GM23338 (cell line): ENCODE measurements around the gene RLN2.

Source experiments
- CREB1 ChIP-seq: fragments of 250-450 bp; sonication (Bioruptor Pico); IDR thresholded peaks from 2 replicates; pipeline ENCODE4 v1.5.0; 2020; ENCODE audit warnings: low read depth, mild to moderate bottlenecking, moderate library complexity
- EZH2 ChIP-seq: fragments of 200-600 bp; sonication (generic); IDR thresholded peaks from one replicate; pipeline ENCODE4 v1.8.0; 2017; ENCODE audit warnings: antibody characterized with exemption, mild to moderate bottlenecking, low read depth; ENCODE audit not compliant: unreplicated experiment
- EZH2phosphoT487 ChIP-seq: fragments of 200-600 bp; sonication (generic); IDR thresholded peaks from one replicate; pipeline ENCODE4 v1.8.1; 2018; ENCODE audit warnings: antibody characterized with exemption; ENCODE audit not compliant: unreplicated experiment
- JUNB ChIP-seq: IDR thresholded peaks from one replicate; pipeline ENCODE4 v1.6.1; 2016; ENCODE audit warnings: antibody characterized with exemption; ENCODE audit not compliant: unreplicated experiment
- NANOG ChIP-seq: IDR thresholded peaks from 2 replicates; pipeline ENCODE4 v1.6.1; 2016; ENCODE audit warnings: antibody characterized with exemption, borderline replicate concordance
- POLR2AphosphoS5 ChIP-seq: IDR thresholded peaks from 2 replicates; pipeline ENCODE4 v1.6.1; 2016; ENCODE audit warnings: antibody characterized with exemption, low read depth
- STAT1 ChIP-seq: IDR thresholded peaks from one replicate; pipeline ENCODE4 v1.6.1; 2016; ENCODE audit warnings: antibody characterized with exemption; ENCODE audit not compliant: unreplicated experiment
- ZNF114 ChIP-seq: fragments of 250-450 bp; sonication (Bioruptor Pico); IDR thresholded peaks from 2 replicates; pipeline ENCODE4 v1.5.0; 2020; ENCODE audit warnings: mild to moderate bottlenecking, moderate library complexity
- ZNF331 ChIP-seq: fragments of 250-450 bp; sonication (Bioruptor Pico); IDR thresholded peaks from 2 replicates; pipeline ENCODE4 v1.5.0; 2020; ENCODE audit warnings: low read depth, mild to moderate bottlenecking, moderate library complexity
- TF ChIP-seq, protein P1 (sequence below): IDR thresholded peaks from one replicate; pipeline ENCODE4 v1.6.1; 2018; ENCODE audit warnings: antibody characterized with exemption; ENCODE audit not compliant: unreplicated experiment
- TF ChIP-seq, protein P2 (sequence below), 2 experiments: fragments of 200-600 bp in 1 of 2; sonication (generic) in 1 of 2; conservative IDR thresholded peaks; 2 replicates each; pipeline versions ENCODE4 v1.5.1 to v1.6.1; 2016 to 2017; ENCODE audit warnings: antibody characterized with exemption in 2 of 2, low read depth in 2 of 2, mild to moderate bottlenecking in 2 of 2, moderate library complexity in 1 of 2
- TF ChIP-seq, protein P3 (sequence below): fragments of 250-450 bp; sonication (Bioruptor Pico); IDR thresholded peaks from 2 replicates; pipeline ENCODE4 v1.5.0; 2020; ENCODE audit warnings: mild to moderate bottlenecking, moderate library complexity
- TF ChIP-seq, protein P4 (sequence below): IDR thresholded peaks from 2 replicates; pipeline ENCODE4 v1.6.1; 2016; ENCODE audit warnings: antibody characterized with exemption

DNA sequence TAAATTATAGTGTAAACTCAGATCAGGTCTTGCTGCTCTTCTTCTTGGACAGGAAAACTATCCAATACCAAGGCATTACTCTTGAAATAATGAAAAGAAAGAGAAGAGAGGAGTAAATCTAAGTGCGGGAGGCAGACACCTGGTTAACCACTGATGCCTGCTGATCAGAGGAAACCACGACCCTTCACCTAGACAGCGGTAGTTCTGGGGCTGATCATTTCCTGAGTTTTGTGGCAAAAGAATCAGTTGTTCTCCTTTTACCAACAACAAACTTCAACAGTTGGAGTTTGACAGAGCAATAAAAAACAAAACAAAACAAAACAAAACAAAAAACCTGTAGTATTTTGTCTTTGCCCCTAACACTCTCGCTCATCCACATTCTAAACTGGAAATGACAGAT, 32.2 kb upstream of the RLN2 start:
- TF ChIP-seq, protein P1, sequence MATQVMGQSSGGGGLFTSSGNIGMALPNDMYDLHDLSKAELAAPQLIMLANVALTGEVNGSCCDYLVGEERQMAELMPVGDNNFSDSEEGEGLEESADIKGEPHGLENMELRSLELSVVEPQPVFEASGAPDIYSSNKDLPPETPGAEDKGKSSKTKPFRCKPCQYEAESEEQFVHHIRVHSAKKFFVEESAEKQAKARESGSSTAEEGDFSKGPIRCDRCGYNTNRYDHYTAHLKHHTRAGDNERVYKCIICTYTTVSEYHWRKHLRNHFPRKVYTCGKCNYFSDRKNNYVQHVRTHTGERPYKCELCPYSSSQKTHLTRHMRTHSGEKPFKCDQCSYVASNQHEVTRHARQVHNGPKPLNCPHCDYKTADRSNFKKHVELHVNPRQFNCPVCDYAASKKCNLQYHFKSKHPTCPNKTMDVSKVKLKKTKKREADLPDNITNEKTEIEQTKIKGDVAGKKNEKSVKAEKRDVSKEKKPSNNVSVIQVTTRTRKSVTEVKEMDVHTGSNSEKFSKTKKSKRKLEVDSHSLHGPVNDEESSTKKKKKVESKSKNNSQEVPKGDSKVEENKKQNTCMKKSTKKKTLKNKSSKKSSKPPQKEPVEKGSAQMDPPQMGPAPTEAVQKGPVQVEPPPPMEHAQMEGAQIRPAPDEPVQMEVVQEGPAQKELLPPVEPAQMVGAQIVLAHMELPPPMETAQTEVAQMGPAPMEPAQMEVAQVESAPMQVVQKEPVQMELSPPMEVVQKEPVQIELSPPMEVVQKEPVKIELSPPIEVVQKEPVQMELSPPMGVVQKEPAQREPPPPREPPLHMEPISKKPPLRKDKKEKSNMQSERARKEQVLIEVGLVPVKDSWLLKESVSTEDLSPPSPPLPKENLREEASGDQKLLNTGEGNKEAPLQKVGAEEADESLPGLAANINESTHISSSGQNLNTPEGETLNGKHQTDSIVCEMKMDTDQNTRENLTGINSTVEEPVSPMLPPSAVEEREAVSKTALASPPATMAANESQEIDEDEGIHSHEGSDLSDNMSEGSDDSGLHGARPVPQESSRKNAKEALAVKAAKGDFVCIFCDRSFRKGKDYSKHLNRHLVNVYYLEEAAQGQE = no peak
- TF ChIP-seq POLR2AphosphoS5 (no peak), CREB1 (CRISPR knock-in tag) (no peak), JUNB (no peak), ZNF114 (CRISPR knock-in tag) (no peak), EZH2 (no peak), EZH2phosphoT487 (no peak), NANOG (no peak), STAT1 (no peak), ZNF331 (CRISPR knock-in tag) (no peak)
- TF ChIP-seq, protein P2, sequence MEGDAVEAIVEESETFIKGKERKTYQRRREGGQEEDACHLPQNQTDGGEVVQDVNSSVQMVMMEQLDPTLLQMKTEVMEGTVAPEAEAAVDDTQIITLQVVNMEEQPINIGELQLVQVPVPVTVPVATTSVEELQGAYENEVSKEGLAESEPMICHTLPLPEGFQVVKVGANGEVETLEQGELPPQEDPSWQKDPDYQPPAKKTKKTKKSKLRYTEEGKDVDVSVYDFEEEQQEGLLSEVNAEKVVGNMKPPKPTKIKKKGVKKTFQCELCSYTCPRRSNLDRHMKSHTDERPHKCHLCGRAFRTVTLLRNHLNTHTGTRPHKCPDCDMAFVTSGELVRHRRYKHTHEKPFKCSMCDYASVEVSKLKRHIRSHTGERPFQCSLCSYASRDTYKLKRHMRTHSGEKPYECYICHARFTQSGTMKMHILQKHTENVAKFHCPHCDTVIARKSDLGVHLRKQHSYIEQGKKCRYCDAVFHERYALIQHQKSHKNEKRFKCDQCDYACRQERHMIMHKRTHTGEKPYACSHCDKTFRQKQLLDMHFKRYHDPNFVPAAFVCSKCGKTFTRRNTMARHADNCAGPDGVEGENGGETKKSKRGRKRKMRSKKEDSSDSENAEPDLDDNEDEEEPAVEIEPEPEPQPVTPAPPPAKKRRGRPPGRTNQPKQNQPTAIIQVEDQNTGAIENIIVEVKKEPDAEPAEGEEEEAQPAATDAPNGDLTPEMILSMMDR (conservative IDR thresholded peaks at IDR 0.05; ENCODE audit: low read depth in 2 of 2) = no peak
- TF ChIP-seq, protein P3, sequence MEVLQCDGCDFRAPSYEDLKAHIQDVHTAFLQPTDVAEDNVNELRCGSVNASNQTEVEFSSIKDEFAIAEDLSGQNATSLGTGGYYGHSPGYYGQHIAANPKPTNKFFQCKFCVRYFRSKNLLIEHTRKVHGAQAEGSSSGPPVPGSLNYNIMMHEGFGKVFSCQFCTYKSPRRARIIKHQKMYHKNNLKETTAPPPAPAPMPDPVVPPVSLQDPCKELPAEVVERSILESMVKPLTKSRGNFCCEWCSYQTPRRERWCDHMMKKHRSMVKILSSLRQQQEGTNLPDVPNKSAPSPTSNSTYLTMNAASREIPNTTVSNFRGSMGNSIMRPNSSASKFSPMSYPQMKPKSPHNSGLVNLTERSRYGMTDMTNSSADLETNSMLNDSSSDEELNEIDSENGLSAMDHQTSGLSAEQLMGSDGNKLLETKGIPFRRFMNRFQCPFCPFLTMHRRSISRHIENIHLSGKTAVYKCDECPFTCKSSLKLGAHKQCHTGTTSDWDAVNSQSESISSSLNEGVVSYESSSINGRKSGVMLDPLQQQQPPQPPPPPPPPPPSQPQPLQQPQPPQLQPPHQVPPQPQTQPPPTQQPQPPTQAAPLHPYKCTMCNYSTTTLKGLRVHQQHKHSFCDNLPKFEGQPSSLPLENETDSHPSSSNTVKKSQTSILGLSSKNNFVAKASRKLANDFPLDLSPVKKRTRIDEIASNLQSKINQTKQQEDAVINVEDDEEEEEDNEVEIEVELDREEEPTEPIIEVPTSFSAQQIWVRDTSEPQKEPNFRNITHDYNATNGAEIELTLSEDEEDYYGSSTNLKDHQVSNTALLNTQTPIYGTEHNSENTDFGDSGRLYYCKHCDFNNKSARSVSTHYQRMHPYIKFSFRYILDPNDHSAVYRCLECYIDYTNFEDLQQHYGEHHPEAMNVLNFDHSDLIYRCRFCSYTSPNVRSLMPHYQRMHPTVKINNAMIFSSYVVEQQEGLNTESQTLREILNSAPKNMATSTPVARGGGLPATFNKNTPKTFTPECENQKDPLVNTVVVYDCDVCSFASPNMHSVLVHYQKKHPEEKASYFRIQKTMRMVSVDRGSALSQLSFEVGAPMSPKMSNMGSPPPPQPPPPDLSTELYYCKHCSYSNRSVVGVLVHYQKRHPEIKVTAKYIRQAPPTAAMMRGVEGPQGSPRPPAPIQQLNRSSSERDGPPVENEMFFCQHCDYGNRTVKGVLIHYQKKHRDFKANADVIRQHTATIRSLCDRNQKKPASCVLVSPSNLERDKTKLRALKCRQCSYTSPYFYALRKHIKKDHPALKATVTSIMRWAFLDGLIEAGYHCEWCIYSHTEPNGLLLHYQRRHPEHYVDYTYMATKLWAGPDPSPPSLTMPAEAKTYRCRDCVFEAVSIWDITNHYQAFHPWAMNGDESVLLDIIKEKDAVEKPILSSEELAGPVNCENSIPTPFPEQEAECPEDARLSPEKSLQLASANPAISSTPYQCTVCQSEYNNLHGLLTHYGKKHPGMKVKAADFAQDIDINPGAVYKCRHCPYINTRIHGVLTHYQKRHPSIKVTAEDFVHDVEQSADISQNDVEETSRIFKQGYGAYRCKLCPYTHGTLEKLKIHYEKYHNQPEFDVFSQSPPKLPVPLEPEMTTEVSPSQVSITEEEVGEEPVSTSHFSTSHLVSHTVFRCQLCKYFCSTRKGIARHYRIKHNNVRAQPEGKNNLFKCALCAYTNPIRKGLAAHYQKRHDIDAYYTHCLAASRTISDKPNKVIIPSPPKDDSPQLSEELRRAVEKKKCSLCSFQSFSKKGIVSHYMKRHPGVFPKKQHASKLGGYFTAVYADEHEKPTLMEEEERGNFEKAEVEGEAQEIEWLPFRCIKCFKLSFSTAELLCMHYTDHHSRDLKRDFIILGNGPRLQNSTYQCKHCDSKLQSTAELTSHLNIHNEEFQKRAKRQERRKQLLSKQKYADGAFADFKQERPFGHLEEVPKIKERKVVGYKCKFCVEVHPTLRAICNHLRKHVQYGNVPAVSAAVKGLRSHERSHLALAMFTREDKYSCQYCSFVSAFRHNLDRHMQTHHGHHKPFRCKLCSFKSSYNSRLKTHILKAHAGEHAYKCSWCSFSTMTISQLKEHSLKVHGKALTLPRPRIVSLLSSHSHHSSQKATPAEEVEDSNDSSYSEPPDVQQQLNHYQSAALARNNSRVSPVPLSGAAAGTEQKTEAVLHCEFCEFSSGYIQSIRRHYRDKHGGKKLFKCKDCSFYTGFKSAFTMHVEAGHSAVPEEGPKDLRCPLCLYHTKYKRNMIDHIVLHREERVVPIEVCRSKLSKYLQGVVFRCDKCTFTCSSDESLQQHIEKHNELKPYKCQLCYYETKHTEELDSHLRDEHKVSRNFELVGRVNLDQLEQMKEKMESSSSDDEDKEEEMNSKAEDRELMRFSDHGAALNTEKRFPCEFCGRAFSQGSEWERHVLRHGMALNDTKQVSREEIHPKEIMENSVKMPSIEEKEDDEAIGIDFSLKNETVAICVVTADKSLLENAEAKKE (CRISPR knock-in tag) = no peak
- TF ChIP-seq, protein P4, sequence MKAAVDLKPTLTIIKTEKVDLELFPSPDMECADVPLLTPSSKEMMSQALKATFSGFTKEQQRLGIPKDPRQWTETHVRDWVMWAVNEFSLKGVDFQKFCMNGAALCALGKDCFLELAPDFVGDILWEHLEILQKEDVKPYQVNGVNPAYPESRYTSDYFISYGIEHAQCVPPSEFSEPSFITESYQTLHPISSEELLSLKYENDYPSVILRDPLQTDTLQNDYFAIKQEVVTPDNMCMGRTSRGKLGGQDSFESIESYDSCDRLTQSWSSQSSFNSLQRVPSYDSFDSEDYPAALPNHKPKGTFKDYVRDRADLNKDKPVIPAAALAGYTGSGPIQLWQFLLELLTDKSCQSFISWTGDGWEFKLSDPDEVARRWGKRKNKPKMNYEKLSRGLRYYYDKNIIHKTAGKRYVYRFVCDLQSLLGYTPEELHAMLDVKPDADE = no peak
